NCI-H2196 treated with DMSO at 0.1 percent for 48 hours (cell line): ENCODE results near the gene TMEM240.
"Not testable (repeated sequence)": the region's sequence is repeated elsewhere in the genome, so short reads cannot be mapped to it uniquely, and the experiment has no call there.

Experiments used
- DNase-seq: peaks from one replicate; lab custom pipeline; 2025; ENCODE audit not compliant: unreplicated experiment; lab: John Stamatoyannopoulos, UW

TMEM240 gene

DNA sequence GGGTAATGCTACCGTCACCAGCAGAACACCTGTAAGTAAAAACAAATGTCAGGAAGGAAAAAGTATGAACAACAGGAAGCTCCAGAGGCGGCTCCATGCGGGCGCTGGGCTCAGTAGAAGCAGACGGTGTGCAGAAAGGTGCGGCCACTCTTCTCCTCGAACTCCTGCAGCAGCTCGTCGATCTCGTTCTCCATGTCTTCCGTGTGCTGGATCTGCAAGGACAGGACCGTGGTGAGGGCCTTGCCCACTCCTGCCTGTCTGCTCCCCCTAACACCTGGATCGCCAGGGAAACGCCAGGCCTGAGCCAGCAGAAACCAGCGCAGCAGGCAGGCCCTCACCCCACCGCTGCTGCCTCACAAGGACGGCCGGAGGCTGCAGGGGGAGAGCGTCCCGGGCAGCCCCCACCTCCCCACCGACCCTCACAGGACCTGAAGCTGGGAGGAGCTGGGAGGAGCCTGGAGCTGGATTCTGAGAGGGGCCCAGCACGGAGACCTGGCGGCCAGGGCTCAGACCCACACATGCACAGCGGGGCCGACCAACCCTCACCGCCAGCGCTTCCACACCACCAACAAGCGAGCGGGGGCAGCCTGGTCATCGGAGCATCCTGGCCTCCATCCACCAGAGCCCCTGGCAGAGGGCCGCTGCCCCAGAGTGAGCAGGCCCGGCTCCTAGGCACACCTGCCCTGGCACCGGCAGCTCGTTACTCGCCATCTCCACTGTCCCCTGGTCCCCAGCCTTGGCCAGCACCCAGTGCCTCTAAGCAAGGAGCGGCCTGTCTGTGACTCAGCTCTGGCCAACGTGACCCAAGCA lies 1.7 kb upstream of the TMEM240 start:
- DNase-seq: no peak

DNA sequence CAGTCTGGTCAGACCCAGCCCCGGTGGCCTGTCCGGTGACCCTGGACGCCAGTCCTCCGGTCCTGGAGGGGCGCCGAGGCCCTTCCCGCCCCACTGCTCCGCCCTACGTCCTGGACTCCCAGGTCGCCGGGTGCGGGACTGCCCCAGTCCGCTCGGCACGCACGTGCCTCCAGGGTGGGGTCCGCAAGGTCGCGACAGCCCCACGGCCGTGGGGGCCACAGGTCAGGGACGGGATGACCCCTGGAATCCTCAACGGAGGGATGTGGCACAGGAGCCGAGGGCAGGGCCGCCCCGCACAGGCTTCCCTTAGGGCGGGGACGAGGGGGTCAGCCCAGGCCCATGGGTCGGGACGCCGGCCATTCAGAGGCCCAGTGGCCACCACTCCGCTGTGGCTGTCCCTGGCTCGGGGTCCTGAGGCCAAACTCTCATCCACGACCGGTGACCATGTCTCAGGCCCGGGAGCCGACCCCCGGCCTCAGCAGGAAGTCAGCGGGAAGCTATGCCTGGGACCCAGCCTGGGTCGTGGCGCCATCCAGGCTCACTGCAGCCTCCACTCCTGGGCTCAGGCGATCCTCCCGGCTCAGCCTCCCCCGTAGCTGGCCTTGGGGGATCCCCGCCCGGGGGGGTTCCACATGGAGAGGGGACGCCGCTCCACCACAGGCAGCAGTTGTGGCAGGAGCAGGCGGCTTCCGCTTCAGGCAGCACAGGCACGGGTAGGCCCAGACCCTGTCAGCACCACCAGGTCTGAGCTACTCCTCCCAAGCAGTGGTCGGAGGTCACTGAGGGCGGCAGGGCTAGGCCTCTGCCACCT lies 599 bp upstream of the TMEM240 start:
- no peak for DNase-seq

DNA sequence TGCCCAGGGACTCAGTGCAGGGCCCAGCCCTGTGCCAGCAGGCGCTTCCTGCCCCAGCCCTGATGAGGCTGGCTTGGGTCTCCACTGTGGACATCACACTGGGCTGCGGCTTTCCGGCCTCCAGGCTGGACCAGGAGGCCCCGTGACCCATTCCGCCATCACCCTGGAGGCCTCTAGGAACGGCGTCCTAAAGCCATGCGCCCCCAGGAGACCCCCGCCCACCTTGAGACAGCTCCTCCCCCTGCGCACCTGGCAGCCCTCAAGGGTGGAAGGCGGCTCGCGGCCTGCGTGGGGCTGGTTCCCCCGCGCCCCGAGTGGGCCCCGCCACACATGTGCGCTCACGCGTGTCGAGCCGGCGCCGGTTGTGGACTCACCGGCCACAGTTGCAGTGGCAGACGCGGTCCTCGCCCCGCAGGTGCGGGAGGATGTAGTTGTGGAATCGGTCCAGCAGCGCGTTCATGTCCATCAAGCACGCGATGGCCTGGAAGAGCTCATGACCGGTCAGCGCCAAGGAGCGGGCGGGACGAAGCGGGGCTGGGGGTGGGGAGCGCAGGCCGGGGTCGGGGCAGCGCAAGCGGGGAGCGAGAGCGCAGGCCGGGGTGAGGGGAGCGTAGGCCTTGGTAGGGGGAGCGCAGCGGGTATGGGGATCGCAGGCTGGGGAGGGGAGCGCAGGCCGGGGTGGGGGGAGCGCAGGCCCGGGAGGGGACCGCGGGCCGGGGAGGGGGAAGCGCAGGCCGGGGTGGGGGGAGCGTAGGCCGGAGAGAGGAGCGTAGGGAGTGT lies 924 bp downstream of the TMEM240 start:
- DNase-seq: no peak

DNA sequence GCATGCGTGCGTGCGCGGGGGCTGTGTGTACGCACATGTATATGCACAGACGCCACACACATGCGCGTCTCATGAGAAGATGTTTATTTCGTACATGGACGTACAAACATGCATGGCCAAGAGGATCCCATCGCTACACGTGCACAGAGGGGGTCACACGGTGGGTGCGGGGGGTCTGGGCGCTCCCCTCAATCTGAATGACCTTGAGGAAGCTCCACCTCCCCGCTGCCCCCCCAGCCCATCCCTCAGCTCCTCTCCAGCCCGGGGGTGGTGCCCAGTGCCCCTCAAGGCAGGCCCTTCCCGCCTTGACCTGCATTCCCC lies 1.5 kb downstream of the TMEM240 start:
- no peak for DNase-seq

DNA sequence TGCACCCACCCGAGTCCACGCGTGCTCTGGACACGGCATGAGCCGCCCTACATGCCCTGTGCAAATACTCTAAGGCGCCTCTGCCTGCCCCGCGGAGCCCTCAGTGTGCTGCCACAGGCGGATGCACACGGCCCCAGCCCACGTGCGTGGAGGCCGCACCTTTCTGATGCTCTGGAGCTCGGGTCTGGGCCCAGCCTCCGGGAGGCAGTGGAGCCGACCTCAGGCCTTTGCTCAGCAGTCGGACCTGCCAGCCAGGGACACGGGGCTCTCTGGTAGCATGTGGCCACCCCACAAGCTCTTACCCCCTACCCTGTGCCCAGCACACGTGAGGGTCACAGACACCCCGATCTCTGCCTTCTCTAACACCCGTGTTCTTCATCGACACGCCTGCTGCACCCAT lies 2.1 kb downstream of the TMEM240 start:
- DNase-seq: no peak

DNA sequence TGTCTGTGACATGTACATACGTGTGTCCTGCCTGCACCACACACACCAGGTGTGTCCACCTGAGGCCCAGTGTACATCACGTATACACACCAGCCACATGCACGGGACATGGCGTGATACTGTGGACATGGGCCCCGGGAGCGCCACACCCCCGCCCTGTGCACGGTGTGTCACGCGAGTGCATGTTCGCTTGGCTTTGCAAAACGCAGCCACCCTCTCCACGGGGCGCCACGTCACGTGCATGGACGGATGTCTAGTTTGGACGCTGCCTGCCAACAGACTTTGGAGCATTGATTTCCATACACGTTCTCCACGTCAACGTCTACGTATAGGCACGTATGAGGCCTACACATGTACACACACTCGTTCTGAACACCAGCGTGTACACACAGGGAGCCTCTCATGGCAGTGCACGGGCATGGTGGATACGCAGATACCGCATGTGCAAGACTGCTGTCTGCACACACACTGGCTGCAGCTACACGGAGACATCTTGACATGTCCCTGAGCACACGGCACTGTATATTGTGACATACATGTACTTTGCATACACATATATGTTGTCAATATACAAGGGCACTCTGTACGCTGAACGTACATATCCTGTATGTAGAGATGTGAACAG lies 2.7 kb downstream of the TMEM240 start:
- DNase-seq: no peak

DNA sequence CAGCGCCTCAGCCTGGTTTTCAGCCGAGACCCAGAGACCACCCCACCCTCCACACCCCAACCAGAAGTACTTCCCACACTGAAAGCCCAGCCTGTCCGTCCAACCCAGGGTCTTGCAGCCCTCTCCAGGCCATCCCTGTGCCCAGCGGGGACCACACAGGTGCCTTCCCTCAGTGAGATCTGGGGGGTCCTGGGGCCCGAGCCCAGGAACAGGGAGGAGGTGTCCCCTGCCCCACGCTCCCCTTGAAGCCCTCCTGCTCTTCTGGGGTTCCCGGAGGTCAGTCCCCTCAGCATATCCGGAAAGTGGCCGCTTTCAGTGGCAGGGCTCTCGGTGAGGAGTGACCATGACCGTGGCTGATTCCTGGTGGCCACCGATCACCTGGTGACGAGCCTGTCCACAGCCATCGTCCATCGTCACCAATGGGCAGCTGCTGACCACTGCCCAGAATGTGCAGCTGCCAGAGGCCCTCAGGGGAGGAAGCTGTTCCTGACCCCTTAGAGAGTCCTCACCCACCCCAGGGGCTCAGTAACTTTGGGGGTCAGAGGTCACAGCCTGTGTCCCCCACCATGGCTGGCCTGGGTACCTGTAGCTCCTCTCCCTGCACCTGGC lies 3.4 kb downstream of the TMEM240 start:
- DNase-seq: no peak

DNA sequence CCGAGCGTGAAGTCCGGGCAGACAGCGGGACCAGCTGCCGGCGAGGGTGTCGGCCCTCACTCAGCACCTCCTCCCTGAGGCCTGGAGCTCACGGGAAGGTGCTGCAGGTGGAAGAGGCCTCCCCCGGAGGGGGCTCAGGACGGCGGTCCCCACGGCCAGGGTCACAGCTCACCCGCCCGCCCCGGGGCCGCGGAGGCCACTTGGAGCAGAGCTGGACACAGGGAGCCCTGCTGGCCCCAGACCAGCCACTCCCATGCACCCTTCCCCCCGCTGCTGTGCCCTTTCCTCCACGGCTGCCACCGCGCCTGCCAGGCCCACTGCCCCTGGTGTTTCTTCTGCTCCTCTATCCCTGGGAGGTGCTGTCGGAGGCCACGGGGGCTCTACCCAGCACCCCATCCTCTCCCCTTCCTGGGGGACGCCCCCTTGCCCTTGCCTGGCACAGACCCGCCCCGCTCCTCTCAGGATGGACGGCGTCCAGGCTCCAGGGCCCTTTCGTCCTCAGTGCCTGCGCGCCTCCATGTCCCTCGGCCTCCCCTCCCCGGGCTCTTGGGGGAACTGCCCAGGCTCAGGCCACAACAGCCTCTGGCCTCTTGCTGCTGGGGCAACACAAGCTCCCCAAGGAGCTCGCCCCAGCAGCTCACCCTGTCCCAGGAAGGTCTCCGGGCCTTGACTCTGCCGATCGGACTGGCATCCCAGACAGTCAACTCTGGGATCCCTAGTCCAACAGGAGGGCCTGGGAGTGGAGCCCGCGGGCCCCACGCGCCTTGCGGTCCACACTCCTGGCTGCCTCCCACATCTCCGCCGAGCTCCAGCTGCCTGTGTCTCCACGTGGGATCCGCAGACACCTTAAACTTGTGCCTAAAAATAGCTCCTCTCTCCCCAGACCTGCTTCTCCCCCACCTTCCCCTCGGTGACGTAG lies 4.1 kb downstream of the TMEM240 start:
- DNase-seq: no peak

DNA sequence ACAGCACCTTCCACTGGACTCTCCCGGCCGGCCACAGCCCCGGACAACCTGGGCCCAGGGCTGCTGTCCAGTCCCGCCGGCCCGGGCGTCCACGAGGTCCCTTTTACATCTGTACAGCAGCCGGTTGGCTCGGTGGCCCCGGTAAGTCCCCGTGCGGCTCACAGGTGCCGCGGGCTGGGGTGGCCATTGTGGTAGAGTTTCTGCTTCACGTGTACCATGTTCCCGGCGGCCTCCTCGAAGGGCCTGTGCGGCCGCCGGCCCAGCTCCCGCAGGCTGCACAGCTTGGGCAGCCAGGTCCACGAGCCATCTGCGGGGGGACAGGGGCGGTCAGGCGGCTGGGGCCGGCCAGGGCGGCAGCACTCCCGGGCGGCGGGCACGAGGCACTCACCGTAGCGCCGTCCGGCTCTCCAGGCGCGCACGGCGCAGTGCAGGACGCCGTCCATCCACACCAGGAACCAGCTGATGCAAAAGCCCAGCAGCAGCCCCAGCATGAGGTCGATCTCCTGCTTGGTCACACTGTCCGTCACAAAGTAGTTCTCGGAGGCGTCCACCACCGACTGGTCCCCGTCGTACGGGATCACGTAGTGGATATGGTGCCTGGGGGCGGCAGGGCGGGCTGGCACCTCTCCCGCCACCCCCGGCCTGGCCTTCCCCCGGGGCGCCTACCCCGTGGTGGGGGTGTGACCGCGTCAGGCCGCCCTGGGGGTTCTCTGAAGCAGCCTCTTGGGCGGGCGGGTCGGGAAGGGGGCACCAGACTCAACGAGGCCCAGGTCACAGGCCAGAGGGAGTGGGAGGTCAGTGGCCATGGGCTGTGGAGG lies 5.0 kb downstream of the TMEM240 start:
- DNase-seq: no peak

DNA sequence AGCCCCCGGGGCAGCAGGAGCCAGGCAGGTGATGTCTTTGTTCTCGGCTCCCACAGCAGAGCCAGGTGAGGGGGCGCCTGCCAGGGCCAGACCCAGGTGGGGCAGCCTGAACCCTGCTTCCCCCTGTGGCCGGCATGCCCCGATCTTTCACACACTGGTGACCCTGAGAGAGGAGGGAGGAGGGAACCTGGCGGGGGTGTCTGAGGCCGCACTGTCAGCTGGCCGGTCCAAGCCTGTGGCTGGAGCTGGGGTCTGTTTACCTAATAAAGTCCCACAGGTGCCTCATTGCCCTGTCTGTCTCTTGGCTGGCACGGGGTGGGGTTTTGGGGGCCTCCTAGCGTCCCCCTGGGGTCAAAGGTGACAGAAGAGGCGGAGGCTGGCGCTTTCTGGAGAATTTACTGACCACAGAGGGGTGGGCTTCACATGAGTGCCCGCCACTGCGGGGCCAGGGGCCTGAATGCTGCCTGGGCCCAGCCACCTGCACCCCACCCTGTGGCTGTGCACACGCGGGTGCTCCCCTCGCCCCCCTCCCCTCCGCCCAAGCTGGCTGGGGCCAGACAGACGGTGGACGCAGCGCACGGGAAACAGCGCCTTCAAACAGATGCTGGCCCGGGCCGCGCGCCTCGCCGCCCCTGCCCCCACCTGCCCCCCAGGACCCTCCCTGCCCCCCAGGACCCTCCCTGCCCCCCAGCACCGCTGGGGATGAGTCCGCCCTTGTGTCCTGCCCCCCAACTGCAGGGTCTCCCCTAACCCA lies 5.8 kb downstream of the TMEM240 start:
- DNase-seq: no peak

DNA sequence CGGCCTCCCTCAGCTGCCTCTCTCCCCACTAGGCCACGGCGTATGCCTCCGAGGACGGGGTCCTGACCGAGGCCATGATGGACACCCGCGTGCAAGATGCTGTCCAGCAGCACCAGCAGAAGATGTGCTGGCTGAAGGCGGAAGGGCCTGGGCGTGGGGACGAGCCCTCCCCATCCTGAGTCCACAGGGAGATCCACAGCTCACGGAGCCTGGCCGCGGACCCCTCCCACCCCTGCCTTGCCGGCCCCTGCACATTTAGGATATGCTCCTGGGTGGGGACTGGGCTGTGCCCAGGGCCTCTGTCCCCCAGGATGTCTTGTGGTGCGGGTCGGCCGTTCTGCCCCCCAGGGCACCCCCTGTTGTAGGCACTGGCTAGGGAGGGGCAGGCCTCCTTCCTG lies 6.5 kb downstream of the TMEM240 start:
- DNase-seq: not testable (repeated sequence)

DNA sequence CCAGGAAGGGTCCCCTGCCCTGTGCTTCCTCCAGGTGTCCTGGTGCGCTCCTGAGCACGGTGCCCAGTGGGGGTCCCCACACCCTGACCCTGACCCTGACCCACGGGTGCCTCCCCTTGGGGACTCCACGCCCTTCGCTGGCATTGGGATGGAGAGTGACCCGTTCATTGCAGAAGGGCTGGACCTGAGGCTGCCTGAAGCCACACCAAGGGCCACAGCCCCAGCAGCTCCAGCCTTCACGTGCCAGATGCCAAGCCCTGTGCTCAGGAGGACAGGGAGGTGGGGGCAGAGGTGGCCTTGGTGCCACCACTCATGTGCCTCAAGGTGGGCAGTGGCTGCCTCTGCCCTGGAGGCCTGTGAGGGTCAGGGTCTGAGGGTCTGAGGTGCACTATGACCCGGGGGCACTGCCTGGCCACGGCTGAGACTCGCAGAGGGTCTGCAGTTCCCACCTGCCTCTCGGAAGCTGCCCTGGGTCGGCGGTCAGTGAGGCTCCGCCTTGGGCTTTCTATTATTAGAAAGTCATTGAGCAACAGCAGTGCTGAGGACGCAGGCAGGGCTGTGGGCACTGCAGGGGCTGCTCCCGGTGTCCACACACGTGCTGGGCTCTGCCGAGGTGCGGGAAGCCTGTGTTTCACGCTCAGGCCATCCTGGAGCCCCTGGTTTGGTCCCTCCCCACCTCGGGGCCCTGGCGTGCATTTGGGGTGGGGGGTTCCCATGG lies 7.1 kb downstream of the TMEM240 start:
- not testable (repeated sequence) for DNase-seq

DNA sequence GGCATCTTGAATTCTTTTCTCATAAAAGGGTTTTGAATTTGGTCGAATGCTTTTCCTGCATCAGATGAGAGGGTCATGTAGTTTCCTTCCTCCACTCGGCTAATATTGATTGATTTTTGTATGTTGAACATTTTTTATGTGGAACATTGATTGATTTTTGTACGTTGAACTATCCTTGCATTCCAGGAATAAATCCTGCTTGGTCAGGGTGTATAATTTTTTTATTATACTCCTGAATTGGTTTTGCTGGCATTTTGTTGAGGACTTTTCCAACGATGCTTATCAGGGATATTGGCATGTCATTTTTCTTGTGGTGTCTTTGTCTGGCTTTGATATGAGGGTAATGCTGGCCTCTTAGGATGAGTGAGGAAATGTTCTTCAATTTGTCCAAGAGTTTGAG lies 8.5 kb downstream of the TMEM240 start:
- DNase-seq: no peak

DNA sequence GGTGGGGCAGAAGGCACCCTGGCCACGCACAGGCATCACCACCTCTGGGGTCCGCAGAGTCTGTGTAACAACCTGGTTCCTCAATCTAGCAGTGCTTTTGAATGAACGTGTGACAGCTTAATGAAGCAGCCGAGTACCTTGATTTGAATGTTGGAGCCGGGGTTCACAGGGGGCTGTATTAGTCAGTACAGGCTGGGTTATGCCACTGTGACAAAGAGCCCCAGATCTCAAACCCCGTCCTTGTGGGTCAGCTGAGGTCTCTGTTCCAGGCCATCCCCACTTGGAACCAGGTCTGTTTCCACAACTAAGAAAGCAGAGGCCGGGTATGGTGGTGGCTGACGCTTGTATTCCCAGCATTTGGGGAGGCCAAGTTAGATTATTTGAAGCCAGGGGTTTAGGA lies 10.5 kb downstream of the TMEM240 start:
- DNase-seq: no peak

DNA sequence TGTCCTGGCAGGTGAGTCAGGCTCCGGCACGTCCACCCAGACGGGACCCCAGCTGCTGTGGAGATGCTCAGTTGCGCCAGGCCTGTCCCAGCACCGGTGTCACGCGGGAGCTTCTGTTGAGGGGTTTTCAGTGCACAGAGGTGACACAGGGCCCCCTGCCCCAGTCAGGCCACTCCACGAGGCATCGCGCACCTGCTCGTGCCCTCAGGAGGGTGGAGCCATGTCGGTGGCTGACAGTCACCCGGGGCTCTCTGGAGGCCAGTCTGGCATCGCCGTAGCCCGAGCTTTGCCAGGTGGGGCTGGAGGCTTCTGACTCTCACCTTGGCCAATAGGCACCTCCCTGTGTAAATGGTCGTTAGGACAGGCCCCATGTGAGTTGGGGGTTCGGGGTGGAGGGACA lies 11.1 kb downstream of the TMEM240 start:
- DNase-seq: no peak

DNA sequence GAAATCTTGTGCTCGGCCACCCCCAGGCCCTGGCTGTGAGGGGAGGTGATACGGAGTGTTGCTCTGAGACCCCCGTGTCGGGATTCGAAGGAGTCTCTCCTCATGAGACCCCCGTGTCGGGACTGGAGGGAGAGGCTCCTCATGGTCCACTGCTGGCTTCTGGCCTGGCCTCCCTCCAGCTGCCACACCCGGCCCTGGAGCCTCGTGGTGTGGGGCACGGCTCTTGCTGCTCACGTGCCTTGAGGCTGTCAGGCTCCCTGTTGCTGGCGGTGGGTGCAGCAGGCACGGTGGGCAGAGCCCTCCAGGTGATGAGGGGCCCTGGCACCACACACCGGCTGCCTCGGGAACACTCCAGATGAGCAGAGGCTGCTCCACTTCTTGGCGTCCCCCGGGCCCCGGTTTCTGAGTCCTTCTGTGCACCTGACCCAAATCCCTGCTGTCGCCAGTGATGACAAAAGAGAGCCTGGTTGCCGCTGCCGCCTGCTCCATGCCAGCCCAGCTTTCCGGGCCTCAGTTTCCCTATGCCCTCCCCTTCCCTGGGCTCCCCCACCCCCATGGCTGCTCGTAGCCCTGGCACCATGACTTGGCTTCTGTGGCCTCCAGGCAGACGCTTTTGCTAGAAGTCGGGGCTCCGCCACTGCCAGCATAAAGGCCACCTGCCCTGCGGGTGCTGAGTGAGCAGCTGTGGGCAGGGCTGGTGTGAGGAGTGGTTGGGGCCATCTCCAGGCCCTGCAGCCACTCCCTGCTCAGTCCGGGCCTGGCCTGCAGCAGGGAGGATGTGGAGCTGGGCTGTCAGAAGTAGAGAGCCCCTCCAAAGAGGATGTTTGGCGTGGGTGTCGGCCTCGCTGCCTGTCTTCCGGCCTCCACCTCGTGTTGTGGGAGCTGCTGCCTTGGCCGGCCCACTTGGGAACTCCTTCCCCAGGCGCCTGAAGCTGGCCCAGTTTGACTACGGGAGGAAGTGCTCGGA lies 11.8 kb downstream of the TMEM240 start:
- DNase-seq: no peak
